NOMO-1 treated with dmso at 0.1 percent for 144 hours (cell line): Measurements from ENCODE around the gene IGLL5.
"Not testable (repeated sequence)": the region's sequence is repeated elsewhere in the genome, so short reads cannot be mapped to it uniquely, and the experiment has no call there.

Experiments
- DNase-seq: peaks from one replicate; lab custom pipeline; 2025; ENCODE audit not compliant: unreplicated experiment; lab: John Stamatoyannopoulos, UW

The IGLL5 gene

DNA sequence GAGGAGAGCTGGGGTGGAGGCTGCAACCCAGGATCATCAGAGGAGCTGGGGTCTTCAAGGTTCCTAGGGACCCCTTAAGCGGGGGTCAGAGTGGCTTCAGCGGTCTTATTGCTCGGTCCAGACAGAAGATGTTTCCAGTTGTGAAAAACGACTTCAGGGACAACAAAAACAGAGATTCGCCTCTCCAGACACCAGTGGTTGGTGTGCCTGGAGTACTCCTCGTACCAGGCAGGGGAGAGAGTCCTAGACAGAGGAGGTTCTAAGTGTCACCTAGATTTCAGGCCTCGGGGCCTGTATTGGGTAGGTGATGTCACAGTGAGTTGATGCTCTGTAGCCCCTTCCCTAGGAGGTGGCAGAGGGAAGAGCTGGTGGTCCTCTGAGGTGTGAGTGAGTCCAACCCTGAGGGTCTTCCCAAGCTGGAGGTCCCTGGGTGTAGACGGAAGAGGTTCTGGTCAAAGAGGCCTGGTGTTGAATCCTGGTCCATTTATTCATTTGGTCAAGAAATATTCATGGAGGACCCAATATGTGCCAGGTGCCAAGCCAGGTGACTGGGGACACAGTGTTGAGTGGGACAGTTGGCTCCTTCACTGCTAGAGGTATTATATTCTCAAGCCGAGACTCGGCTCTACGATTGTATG lies 4.4 kb upstream of the IGLL5 start:
- no peak for DNase-seq

DNA sequence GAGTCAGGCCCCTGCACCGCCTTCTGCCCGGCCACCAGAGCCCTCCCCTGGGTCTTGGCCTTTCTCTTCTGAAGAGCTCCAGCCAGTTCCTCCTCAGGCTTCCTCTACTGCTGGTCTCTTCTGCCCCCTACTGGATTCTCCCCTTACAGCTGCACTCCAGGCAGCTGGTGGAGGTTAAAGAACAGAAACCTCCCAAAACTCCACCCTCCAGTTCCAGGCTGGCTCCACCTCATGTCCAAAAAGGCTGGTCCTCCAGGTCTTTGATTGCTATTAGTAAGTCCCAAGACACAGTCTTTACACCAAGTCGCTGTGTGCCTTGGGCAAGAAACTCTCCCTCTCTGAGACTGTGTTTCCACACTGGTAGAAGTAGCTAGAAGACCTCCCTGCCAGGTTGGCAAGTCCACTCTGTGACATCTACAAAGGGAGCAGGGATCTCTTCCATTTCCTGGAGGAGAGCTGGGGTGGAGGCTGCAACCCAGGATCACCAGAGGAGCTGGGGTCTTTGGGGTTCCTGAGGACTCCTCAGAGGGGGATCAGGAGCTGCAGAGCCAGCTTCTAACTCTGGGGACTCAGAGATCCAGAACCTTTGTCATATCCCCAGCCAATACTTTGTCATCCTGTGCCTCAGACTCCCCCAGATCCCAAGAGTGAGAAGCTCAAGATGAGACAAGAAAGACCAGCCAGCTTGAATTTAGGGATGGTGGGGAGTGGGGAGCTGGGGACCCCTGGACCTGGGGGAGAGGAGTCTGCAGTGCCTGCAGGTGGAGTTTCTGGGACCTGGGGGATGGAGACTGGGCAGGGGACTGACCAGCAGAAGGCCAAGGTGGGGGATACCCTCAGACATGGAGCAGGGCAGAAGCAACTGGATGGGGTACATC lies 3.4 kb upstream of the IGLL5 start:
- DNase-seq, result peak; percentile 87

DNA sequence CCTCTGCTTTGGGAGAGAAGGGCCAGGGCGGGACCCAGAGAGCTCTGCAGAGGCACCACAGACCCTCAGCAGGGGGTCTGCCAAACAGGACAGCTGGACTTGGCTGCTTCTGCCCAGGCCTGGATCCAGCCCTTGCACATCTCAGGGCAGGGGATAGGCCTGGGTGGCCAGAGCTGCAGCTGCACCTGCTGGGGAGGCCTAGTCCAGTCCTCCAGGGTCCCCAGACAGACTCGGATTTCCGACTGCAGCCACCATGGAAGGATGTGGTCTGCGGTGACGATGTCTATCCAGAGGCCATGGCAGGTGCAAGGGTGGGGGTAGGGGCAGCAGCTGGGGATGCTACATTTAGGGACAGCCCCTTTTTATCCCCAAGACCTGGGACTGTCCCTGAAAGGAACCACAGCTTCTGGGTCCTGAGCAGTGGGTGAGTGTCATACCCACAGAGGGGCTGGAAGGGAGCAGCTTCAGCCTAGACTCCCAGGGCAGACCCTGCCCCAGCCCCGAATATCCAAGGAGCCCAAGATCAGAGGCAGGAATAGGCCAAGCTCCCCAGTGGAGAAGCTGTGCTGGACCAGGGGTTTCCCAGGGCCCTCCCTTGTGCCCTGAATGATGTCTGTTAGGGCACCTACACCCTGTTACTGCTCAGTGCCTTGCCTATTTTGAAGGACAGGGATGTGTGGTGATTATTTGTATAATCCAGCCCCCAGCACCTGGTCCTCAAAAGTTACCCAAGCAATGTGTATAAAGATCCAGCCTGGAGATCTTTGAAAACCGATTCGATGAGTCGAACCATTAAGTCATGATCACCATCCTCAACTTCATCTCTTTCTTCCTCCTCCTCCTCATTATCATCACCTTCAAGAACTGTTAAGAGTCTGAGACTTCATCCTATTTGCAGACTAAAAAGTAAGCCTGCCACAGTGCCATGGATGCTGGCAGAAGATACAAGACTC lies 2.5 kb upstream of the IGLL5 start:
- DNase-seq, result no peak

DNA sequence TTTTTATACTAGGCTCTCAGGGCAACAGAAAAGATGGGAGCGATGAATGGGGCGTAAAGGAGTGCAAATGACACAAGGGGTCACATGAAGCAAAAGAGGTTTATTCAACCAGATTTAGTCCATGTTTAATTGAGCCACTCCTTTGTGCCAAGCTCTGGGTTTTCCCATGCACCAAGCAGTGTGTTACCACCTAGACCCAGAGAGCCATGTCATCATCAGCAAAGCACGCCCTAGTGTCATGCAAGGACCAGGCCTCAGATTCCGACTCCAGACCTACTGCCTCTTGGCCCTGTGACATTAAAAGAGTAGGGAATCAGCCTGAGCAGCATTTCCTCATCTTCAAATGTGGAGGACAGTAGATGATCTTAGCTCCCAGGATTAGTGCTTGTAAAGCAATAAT lies 1.1 kb upstream of the IGLL5 start:
- no peak for DNase-seq

DNA sequence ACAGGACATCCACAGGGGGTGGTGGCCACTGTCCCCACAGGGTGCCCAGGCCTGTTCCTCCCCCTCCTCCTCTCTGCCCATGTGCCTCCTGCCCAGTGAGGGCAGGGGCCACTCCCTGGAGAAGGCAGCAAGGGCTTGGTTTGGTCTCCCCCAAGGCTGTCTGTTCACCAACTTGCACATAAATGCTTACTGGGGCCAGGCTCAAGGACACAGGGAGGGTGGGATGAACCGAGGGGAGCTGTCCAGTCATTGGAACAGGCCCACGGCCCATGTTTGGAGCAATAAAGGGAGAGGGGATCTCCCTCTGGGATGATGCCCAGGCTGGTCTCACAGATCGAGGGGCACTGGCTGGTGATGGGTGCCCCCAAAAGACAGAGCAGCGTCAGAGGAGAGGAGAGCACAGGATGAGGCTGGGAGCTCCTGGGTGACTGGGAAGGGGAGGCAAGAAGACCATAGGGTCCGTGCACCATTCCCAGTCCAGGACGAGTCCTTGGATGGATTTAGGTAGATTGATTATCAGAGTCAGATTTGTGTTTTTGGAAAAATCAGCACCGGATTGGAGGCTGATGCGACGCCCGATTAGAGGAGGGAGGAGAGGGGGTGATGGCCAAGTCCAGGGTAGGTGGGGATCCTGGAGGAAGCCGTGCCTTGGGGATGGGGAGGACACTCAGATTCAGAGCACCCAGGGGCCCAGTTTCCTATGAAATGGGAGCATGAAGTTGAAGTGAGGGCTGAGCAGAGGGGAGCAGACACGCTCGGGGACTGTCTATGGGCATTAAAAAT lies 1.1 kb downstream of the IGLL5 start:
- no peak for DNase-seq

DNA sequence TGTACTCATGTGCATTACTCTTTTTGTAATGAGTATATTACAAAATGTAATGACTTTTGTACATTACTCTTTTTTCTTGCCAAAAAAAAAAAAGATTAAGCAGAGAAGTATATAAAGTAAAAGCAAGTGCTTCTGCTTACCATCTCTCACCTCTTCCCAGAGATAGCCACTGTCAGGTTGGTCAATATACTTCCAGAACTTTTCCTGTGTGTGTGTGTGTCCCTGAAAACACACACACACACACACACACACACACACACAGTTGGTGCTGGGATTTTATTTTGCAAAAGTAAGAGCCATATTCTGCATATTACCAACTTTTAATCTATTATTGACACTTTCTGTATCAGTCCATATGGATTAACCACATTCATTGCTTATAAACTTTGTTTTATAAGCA lies 2.5 kb downstream of the IGLL5 start:
- DNase-seq, result no peak

DNA sequence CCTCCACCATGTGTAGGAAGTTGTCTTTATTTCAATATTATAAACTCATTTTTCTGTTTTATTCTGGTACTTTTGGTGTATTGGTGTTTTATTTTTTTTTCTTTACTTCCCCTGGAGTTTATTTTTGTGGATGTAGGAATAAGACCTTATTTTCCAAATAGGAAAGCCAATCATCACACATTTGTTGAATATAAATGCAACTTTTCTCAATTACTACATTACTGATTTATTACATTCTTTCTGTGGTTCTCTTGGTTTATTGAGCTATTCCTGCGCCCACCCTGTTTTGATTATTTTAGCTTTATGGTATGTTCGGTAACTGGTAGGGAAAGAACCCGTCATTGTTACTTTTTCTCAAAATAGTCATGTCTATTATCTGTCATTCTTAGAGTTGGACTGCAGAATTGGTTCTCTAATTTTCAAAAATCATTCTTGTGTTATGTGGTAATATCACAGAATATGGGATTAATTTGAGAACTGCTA lies 3.6 kb downstream of the IGLL5 start:
- DNase-seq, result no peak

DNA sequence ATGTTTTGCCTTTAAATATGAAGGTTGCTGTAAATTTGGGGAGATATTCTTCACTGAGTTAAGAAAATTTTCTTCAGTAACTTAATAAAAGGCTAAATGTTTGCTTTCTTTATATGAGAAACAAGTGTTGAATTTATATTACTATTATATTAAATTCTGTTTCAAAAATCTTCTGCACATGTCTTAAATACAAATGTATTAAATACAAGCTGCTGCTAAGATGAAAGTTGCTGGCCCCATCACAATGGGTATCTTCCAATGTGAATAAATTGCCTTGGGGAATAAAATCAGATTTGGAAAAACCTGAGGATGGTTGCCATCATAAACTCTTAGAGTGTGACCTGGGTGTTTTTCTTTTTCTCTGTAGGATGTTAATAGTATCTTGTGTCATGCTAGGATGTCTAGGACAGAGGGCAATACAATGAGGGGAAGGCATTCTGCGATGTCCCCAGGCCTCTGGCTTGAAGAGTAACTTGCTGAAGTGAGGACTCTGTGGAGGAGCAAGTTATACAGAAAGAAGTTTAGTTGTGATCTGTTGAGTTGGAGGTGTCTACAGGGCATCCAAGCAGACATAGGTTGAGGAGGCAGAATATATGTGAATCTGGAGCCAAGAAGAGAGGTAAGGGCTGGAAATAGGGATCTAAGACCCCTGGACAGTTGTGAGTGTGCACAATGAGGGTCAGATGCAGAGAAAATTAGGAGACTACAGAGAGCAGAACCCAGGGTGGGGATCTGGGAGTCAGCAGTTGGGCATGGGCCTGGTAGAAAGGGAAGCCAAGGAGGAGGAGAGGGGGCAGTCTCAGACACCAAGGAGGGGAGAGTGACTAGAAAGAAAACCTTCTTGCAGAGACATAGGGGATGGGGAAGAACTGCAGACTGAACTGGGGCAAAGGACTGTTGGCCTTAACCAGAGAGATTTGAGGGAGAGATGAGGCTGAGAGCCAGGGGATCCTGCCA lies 4.8 kb downstream of the IGLL5 start:
- DNase-seq, result no peak

DNA sequence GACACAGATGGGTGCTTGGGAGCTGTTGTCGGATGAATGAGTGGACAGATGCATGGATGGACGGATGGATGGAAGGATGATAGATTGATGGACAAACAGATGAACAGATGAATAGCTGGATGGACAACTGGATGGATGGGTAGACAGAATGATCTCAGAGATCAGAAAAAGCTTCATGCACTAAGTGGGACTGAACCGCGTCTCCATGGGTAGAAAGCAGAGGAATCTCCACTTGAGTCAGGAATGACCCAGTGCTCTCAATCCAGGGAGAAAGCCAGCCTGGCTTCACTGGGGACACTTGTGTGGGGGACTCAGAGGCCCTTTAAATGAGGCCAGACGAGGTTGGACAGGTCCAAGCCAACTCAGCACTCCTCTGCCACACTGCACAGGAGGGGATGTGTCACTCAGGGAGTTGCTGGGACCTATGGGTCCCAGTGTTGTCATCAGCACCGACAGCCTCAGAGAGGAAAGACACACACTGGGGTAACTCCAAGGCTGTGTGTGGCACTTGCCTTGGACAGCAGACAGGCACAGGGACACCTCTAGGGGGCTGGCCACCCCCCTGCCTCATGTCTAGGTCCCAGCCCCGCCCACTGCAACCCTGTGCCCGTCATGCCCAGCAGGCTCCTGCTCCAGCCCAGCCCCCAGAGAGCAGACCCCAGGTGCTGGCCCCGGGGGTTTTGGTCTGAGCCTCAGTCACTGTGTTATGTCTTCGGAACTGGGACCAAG lies 5.6 kb downstream of the IGLL5 start:
- no peak for DNase-seq

DNA sequence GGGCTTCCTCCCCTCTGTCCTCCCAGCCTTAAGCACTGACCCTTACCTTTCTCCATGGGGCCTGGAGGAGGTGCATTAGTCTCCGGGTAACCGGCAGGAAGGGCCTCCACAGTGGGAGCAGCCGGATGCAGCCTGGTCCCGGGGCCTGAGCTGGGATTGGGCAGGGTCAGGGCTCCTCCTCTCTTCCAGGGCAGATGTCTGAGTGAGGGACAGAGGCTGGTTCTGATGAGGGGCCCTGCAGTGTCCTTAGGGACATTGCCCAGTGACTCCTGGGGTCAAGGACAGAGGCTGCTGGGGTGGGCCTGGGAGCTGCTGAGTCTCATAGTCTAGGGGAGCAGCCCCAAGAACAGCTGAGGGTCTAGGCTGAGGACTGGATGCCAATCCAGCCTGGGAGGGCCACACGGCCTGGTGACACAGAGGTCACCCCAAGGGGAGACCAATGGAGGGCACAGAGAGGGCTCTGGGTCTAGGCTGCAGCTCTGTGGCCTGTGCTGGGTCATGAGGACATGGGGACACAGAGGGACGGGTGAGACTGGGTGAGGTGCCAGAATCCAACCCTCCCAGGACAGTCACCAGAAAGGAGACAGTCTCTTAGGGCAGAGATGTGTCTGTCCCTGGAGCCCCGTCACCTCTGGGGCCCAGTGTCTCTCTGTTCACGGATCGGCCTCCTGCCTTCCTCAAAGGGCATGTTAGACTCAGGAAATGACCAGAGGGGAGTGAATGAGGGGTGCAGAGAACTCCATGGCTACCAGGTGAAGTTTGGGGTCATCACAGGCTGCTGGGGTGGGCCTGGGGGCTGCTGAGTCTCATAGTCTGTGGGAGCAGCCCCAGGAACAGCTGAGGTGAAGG lies 6.5 kb downstream of the IGLL5 start:
- no peak for DNase-seq

DNA sequence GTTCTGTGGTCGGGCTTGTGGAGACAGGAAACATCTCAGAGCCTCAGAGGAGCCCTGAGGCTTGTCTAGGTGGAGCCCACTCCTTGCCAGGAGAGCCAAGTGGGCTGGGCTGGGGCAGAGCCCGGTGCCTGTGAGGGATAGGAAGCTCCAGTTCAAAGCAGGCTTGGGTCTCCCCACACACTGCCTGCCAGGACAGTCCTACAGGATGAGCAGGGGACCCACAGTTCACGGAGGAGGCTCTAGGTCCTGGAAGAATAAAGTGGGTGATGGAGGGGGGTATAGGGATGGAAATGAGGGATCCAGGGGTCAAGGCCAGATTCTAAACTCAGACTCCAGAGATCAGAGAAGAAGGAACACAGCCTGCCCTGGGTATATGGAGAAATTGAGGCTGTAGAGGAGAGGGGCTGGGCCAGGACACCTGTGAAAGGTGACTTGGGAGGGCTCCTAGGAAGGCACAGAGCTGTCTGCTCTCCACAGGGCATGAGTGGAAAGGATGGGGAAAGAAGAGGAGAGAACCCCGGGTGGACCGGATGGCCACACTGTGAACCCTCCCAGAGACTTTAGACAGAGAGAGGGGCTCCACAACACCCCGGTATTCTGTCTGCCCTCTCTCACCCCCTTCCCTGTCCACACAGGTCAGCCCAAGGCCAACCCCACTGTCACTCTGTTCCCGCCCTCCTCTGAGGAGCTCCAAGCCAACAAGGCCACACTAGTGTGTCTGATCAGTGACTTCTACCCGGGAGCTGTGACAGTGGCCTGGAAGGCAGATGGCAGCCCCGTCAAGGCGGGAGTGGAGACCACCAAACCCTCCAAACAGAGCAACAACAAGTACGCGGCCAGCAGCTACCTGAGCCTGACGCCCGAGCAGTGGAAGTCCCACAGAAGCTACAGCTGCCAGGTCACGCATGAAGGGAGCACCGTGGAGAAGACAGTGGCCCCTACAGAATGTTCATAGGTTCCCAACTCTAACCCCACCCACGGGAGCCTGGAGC lies 7.4 kb downstream of the IGLL5 start:
- DNase-seq, result no peak

DNA sequence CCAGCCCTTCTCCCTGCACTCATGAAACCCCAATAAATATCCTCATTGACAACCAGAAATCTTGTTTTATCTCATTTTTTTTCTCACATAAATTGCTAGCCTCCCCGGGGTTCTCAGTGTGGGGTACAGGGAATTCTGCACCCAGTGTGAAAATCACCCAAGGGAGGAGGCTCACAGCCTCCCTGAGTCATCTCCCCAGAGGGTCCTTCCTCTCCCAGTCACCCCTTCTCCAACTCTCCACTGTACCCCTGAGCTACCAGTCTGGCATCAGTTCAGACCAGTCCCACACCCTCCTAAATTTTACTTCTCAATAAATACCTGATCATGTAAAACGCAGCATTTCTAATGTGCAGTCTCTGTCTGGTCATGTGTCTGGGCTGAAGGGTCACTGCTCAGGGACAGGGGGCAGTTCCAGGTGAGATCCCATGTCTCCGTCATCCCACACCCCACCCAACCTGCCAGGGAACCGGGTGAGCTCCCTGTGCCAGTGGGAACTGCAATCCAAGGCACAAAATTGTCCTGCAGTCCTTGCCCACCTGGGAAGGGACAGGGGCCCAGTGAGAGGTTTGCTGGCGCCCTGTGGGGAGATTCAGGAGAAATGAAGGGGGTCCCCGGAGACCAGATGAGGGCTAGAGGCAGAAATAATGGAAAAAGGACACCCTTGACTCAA lies 8.3 kb downstream of the IGLL5 start:
- DNase-seq, result no peak

DNA sequence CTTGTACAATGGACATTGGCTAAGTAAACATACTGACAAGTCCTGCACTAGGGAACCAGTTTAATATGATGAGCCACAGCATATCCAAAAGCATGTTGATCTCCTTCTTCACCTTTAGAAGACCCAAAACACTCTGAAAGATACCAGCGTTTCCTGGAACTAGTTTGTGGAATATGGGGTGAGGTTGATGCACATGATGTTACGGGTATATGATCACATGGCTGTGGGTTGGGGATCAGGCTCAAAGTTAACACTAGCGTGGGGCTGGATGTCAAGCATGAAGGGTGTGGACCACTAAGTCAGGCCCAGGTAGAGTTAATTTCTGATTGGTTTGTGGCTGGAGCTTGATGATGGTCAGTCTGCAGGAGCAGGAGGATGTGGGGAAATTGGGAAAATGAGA lies 9.0 kb downstream of the IGLL5 start:
- DNase-seq, result no peak

DNA sequence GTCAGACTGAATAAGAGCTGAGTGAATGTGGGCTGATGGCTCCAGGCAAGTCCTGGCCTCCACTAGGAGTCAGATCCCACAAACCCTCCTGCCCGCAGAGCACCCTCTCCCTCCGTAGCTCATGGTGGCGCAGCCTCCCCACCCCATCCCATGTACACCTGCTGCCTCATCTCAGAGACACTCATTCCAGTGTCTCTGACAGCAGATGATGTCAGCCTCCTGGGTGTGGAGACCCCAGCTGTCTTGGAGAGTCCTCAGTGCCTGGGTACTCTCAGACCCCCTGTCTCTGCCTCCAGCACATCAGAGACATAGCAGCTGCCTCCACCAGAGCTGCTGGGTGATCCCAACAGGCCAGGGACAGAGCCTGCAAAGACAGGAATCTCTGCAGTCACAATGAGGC lies 9.5 kb downstream of the IGLL5 start:
- no peak for DNase-seq

DNA sequence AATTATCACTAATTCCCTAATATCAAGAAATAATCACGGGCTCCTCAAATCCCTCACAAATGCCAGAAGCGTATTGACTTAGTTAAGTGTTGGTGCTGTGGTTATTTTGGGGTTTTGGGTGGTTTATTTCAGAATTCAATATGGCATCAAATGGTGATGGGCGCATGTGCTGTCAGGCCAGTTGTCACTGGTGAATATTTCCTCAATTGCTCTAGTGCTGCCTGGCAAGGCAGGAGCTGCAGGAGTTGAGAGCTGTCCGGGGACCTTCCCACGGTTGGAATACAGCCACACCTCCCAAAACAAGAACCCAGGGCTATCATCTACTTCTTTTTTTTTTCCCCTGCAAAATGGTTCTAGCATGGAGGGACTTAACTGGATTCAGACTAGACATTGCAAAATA lies 10.3 kb downstream of the IGLL5 start:
- no peak for DNase-seq

DNA sequence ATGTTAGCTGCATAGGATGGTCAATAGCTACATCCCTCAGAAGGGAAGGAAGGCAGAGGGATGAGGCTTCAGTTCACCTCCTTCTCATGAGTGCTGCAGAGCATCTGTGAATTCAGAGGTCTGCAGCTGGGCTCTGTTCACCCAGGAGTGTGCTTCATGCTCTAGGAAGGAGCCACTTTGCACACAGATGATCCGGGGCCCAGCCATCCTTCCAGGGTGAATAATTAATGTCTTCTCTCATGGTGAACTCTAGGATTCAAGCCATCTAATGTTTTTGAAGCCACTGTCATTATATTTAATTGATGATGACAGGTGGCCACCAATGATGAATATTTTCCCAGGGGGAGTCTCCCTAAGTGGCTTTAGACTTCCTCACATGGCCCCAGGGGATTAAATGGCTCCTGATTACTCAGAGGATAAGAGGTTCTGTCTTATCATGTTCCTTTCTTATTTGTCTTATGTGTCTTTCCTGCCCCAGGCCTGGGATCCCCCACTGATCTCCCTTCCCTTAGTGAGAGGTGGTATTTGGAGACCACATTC lies 10.9 kb downstream of the IGLL5 start:
- DNase-seq, result not testable (repeated sequence)
